ENCODE measurements around the gene CRYGS. TPM values are rescaled to one million over a fixed set of nuclear protein-coding genes. Genes with fewer than 3 reads are reported as not detected.

Gene CRYGS
- polyA plus RNA-seq, 1 experiment, result 2.0 TPM

DNA sequence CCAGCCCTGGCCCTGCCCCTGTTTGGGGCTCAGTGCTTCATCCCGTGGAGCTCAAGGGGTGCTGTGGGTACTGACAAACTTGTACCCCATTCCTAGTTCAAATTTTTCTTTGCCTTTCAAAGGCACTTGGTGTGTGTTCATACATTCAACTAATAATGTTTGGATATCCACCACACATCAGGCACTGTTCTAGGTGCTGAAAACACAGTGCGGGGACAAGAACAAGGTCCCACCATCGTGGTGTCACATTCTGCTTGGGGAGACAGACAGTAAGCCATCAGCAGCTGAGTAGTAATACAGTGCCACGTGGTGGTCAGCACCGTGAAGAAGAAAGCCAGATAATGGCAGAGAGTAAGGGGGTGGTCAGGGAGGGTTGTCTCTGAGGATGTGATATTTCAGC, 32.5 kb downstream of the CRYGS start:
- no peak overlapping the region for H3K4me3 ChIP-seq (ENCODE audit: low read depth, low read length)
- H3K27me3 ChIP-seq (ENCODE audit: control insufficient read depth, insufficient read depth, low read length), result peaks cover 13% of the 10 kb centered on the region
- no peak for DNase-seq (ENCODE audit: low read depth, low spot score)
- TF ChIP-seq, protein P1, sequence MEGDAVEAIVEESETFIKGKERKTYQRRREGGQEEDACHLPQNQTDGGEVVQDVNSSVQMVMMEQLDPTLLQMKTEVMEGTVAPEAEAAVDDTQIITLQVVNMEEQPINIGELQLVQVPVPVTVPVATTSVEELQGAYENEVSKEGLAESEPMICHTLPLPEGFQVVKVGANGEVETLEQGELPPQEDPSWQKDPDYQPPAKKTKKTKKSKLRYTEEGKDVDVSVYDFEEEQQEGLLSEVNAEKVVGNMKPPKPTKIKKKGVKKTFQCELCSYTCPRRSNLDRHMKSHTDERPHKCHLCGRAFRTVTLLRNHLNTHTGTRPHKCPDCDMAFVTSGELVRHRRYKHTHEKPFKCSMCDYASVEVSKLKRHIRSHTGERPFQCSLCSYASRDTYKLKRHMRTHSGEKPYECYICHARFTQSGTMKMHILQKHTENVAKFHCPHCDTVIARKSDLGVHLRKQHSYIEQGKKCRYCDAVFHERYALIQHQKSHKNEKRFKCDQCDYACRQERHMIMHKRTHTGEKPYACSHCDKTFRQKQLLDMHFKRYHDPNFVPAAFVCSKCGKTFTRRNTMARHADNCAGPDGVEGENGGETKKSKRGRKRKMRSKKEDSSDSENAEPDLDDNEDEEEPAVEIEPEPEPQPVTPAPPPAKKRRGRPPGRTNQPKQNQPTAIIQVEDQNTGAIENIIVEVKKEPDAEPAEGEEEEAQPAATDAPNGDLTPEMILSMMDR (IDR thresholded peaks at IDR 0.05; ENCODE audit: low read depth, low read length), result no peak
- H3K9me3 ChIP-seq (ENCODE audit: control insufficient read depth, insufficient read depth, low read length), result no peaks in the 10 kb centered on the region; the same call in 1 of the 2 replicates
- CTCF ChIA-PET, result no interaction called here
- no peak overlapping the region for H3K27ac ChIP-seq (ENCODE audit: low read depth, low read length)
- POLR2A ChIA-PET, result no interaction called here

DNA sequence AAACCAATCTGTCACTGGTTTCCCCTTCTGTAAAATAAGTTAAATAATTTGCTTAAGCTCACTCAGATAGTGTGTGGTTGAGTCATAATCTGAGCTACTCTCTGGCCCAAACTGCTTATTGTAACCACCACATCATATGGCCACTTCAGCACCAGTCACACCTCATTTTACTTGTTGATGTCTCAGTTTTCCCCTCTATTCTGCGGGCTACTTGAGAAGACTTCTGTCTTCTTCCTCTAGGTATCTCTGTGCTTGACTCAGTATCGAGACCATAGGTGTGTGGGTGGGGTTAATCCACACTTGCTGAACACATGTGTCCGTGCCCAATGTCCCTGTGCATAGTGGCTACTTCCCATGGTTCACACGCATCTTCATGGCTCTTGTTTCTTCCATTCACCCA, 32.9 kb downstream of the CRYGS start:
- H3K27ac ChIP-seq (ENCODE audit: low read depth, low read length), result no peak overlapping the region
- ChIA-PET CTCF (no interaction called here), POLR2A (no interaction called here)
- peaks cover 13% of the 10 kb centered on the region for H3K27me3 ChIP-seq (ENCODE audit: control insufficient read depth, insufficient read depth, low read length)
- DNase-seq (ENCODE audit: low read depth, low spot score), result no peak
- TF ChIP-seq, protein P1 (IDR thresholded peaks at IDR 0.05; ENCODE audit: low read depth, low read length), result no peak
- H3K4me3 ChIP-seq (ENCODE audit: low read depth, low read length), result no peak overlapping the region
- H3K9me3 ChIP-seq (ENCODE audit: control insufficient read depth, insufficient read depth, low read length), result no peaks in the 10 kb centered on the region

DNA sequence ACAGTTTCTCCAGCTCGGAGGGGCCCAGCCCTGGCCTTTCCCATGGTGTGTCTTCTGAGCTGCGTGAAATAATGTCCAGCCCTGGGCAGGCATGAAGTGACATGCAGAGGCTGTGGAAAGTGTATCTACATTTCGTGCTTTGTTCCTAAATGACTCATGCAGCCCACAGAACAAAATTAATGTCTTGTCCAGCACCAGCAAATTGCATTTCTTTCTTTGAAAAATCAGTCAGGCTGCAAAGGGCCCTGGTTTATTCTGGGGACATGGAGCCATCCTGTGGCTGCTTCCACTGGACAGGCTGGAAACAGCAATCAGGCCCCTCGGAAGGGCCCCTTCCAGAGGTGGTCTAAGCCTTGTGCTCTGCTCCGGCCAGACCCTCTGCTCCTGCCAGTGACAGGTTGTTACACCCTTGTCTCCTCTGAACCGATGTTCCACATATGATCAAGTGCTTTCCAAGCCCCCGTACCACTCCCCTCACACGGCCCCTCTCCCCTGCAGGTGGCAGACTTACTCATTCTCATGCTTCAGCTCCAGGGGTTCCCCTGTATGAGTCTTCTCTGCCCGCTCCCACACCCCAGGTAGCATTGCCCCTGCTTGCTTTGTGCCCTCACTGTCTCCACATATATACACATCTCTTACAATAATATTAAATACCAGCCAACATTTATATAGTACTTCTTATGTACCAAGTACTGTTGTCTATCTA, 33.7 kb downstream of the CRYGS start:
- peaks cover 13% of the 10 kb centered on the region for H3K27me3 ChIP-seq (ENCODE audit: control insufficient read depth, insufficient read depth, low read length)
- TF ChIP-seq, protein P1 (IDR thresholded peaks at IDR 0.05; ENCODE audit: low read depth, low read length), result no peak
- no peaks in the 10 kb centered on the region for H3K9me3 ChIP-seq (ENCODE audit: control insufficient read depth, insufficient read depth, low read length)
- no peak for DNase-seq (ENCODE audit: low read depth, low spot score)
- CTCF ChIA-PET, result no interaction called here
- POLR2A ChIA-PET, result no interaction called here
- no peak overlapping the region for H3K27ac ChIP-seq (ENCODE audit: low read depth, low read length)
- H3K4me3 ChIP-seq (ENCODE audit: low read depth, low read length), result no peak overlapping the region

DNA sequence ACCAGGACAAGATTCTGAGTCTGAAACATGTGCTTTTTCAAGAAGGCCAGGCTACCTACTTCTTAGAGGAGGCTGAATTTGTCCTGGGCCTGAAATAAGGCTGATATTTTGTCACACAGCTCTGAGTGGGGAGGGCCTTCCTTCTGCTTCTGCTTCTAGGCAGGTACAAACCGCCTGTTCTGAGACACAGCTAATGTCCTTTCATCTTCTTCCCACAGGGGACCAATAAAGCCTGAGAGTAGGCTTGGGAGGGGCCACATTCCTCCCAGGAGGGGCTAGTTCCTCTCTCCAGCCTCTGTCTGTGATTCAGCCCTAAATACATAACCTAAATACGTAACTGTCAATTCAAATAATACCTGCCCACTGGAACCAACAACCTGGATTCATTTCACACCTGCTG, 34.8 kb downstream of the CRYGS start:
- no peak overlapping the region for H3K27ac ChIP-seq (ENCODE audit: low read depth, low read length)
- DNase-seq (ENCODE audit: low read depth, low spot score), result no peak
- TF ChIP-seq, protein P1 (IDR thresholded peaks at IDR 0.05; ENCODE audit: low read depth, low read length), result no peak
- POLR2A ChIA-PET, result no interaction called here
- H3K27me3 ChIP-seq (ENCODE audit: control insufficient read depth, insufficient read depth, low read length), result peaks cover 11% of the 10 kb centered on the region
- no peak overlapping the region for H3K4me3 ChIP-seq (ENCODE audit: low read depth, low read length)
- CTCF ChIA-PET, result no interaction called here
- H3K9me3 ChIP-seq (ENCODE audit: control insufficient read depth, insufficient read depth, low read length), result no peaks in the 10 kb centered on the region

DNA sequence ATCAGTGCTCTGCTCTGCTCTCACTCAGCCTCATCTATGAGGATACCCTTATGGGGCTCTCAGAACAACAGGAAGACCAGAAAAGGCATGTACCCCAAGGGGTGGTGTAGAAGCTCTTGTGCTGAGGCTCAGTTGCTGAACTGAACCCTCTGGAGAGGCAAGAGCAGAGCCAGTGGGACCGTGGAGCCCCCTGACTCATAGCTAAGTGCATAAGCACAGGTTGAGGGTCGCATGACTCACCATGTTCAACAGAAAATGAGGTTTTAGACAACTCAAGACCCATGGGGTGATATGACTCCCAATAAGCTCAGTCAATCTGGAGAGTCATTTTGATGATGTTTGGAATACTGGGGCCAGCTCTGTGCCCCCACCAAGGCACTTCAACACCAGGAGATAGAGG, 37.3 kb downstream of the CRYGS start:
- Histone ChIP-seq H3K9me3 (ENCODE audit: control insufficient read depth, insufficient read depth, low read length) (no peaks in the 10 kb centered on the region), H3K27me3 (ENCODE audit: control insufficient read depth, insufficient read depth, low read length) (peaks cover 12% of the 10 kb centered on the region), H3K27ac (ENCODE audit: low read depth, low read length) (no peak overlapping the region), H3K4me3 (ENCODE audit: low read depth, low read length) (no peak overlapping the region)
- no peak for DNase-seq (ENCODE audit: low read depth, low spot score)
- ChIA-PET CTCF (interaction anchor here (1.1 kb wide), 1 partner anchor 34 kb away, joined by 3 read pairs; no protein-coding TSS in a partner anchor), POLR2A (no interaction called here)
- TF ChIP-seq, protein P1 (IDR thresholded peaks at IDR 0.05; ENCODE audit: low read depth, low read length), result no peak
